Measurements from ENCODE around the gene CDH4.

CDH4 gene

GRCh38 chr20:61512475-61512874 is 260.4 kb downstream of the CDH4 start:
- in situ Hi-C loops (cut with MboI; ENCODE audit: low sequenced_read_pairs), result no loop called here

GRCh38 chr20:61513124-61514017 is 261.3 kb downstream of the CDH4 start:
- in situ Hi-C loops (cut with MboI; ENCODE audit: low sequenced_read_pairs), result no loop called here

- in situ Hi-C loops (cut with MboI; ENCODE audit: low sequenced_read_pairs), result no loop called here
Measured at GRCh38 chr20:61514018-61514365, 261.9 kb downstream of the CDH4 start.

GRCh38 chr20:61514396-61514795 is 262.3 kb downstream of the CDH4 start:
- in situ Hi-C loops (cut with MboI; ENCODE audit: low sequenced_read_pairs), result no loop called here

GRCh38 chr20:61514805-61515505 is 262.9 kb downstream of the CDH4 start:
- in situ Hi-C loops (cut with MboI; ENCODE audit: low sequenced_read_pairs), result no loop called here

- in situ Hi-C loops (cut with MboI; ENCODE audit: low sequenced_read_pairs), result no loop called here
Measured at GRCh38 chr20:61515922-61516321, 263.9 kb downstream of the CDH4 start.

- in situ Hi-C loops (cut with MboI; ENCODE audit: low sequenced_read_pairs), result no loop called here
Measured at GRCh38 chr20:61516346-61517208, 264.5 kb downstream of the CDH4 start.

GRCh38 chr20:61517419-61517818 is 265.4 kb downstream of the CDH4 start:
- in situ Hi-C loops (cut with MboI; ENCODE audit: low sequenced_read_pairs), result no loop called here

- in situ Hi-C loops (cut with MboI; ENCODE audit: low sequenced_read_pairs), result no loop called here
Measured at GRCh38 chr20:61518424-61518951, 266.4 kb downstream of the CDH4 start.

GRCh38 chr20:61519488-61519887 is 267.4 kb downstream of the CDH4 start:
- in situ Hi-C loops (cut with MboI; ENCODE audit: low sequenced_read_pairs), result no loop called here

GRCh38 chr20:61520076-61520892 is 268.2 kb downstream of the CDH4 start:
- in situ Hi-C loops (cut with MboI; ENCODE audit: low sequenced_read_pairs), result no loop called here

- in situ Hi-C loops (cut with MboI; ENCODE audit: low sequenced_read_pairs), result no loop called here
Measured at GRCh38 chr20:61520893-61521460, 268.9 kb downstream of the CDH4 start.

GRCh38 chr20:61521687-61522420 is 269.8 kb downstream of the CDH4 start:
- in situ Hi-C loops (cut with MboI; ENCODE audit: low sequenced_read_pairs), result no loop called here

- in situ Hi-C loops (cut with MboI; ENCODE audit: low sequenced_read_pairs), result no loop called here
Measured at GRCh38 chr20:61522498-61523090, 270.5 kb downstream of the CDH4 start.

GRCh38 chr20:61523145-61523544 is 271.1 kb downstream of the CDH4 start:
- in situ Hi-C loops (cut with MboI; ENCODE audit: low sequenced_read_pairs), result no loop called here

GRCh38 chr20:61524951-61525666 is 273.0 kb downstream of the CDH4 start:
- in situ Hi-C loops (cut with MboI; ENCODE audit: low sequenced_read_pairs), result no loop called here

GRCh38 chr20:61525781-61526431 is 273.8 kb downstream of the CDH4 start:
- in situ Hi-C loops (cut with MboI; ENCODE audit: low sequenced_read_pairs), result no loop called here

- in situ Hi-C loops (cut with MboI; ENCODE audit: low sequenced_read_pairs), result no loop called here
Measured at GRCh38 chr20:61526907-61527306, 274.8 kb downstream of the CDH4 start.

Data from HL-60/S4 treated with phorbol 12-myristate 13-acetate at 8.2 ng/mL for 4 days and 3 days (cell line).